ENCODE results near the gene WSB2. TPM values are rescaled to one million over a fixed set of nuclear protein-coding genes. Genes with fewer than 3 reads are reported as not detected.

Gene WSB2
- total and polyA plus RNA-seq, 2 of the 8 experiments (the other 6 are each of a cell fraction or from before 2014, with no cell fraction given): 47.5 to 58.2 TPM

GRCh38 chr12:118102609-118103008, 41.6 kb upstream of the WSB2 start (continued):
- TF ChIP-seq CHD7 (IDR thresholded peaks at IDR 0.05; ENCODE audit: insufficient replicate concordance, low read length) (no peak), PHF8 (conservative IDR thresholded peaks at IDR 0.05; ENCODE audit: low read depth, low read length) (no peak), MAFK (IDR thresholded peaks at IDR 0.05; ENCODE audit: low read depth, low read length) (no peak)
